ENCODE measurements around the gene ITGA1.

Gene ITGA1

DNA sequence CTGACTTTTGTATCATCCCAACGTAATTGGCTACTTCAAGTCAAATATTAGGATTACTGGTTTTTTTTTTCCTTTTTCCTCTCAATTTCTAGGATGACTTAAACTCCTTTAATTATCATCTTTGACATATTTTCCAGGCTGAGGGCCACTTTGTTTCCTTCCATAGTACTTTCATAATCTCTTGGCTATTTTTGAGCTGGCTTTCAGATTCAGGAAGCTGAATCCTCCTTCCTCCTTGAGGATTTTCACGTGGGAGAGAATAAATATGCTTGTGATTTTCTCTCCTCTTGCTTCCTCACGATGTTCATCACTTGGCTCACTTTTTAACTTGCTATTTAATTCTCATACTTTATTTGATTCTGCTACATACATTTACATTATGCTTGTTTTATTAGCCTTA is 88.1 kb downstream of the ITGA1 start:
- DNase-seq, result no peak

DNA sequence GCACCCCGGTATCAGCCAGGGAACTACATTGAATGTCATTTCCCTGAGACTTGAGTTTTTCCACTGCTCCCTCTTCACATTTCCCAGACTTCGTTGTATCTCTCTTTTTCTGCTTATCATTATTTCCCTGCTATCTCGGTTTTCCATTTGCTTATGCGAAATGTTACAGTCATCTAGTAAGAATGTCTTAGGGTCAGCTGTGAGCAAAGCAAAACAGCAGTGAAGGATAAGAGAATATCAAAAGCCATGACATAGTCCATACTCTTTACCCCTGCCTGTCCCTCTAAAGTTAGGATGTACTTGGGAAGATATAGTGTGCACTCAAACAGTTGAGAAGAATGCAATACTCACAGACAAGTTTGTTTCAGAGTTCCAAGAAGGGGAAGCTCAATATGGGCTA is 88.7 kb downstream of the ITGA1 start:
- no peak for DNase-seq

DNA sequence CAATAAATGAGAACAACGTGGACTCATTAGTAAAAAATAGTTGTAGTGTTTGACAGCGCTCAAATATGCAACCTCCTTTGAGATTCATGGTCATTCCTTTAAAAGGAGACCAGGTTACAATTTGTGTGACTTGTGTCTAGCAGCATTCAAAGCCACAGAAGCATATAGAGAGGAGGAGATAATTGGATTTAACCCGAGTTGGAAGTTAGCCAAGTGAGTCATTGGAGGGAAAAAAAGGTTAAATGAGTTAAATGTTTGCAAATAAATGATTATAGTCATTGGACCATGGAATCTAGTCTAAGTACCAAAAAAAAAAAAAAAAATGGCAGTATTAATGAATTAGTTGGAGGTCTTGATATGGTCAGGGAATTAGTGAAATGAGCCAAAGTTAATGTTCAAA is 90.9 kb downstream of the ITGA1 start:
- DNase-seq, result no peak

GRCh38 chr5:52880541-52880940 is 92.8 kb downstream of the ITGA1 start:
- no peak for DNase-seq

GRCh38 chr5:52881468-52881867 is 93.8 kb downstream of the ITGA1 start:
- DNase-seq, result no peak

GRCh38 chr5:52883110-52883509 is 95.4 kb downstream of the ITGA1 start:
- DNase-seq, result no peak

DNA sequence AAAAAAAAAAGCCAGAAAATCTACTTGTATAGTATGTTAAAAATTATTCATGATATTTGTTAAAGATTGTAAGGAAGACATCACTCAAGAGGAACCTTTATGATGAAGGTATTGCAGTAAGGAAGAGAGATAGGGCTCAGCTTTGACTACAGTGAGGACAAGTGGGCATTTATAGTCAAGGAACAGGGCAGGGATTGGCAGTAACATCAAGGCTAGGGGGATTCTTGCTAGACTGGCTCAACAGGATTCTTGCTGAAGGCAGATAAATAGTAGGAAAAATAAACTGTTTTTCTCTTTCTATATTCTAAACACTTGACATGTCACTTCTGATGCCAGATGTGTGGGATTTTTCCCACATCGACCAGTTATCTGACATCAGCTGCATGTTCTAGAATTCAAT is 96.7 kb downstream of the ITGA1 start:
- no peak for DNase-seq

GRCh38 chr5:52885614-52886013 is 97.9 kb downstream of the ITGA1 start:
- no peak for DNase-seq

GRCh38 chr5:52886206-52886605 is 98.5 kb downstream of the ITGA1 start:
- DNase-seq, result no peak

DNA sequence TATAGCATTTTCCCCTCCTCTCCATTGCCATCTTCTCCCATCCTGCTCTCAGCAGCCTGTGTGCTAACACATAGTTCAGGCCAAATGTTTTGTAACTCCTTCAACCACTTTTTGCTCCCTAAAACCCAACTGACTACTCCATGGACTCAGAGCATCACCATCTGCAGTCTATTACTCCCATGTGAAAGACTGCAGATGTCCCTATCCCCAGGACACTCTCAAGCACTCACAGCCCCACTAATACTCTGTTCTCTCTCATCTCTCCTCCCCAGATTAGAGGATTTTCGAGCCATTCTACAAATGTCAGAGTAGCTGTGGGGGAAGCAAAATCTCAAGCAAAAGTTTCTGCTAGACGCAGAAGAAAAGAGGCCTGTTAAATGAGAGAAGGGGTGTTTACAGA is 99.3 kb downstream of the ITGA1 start:
- no peak for DNase-seq

DNA sequence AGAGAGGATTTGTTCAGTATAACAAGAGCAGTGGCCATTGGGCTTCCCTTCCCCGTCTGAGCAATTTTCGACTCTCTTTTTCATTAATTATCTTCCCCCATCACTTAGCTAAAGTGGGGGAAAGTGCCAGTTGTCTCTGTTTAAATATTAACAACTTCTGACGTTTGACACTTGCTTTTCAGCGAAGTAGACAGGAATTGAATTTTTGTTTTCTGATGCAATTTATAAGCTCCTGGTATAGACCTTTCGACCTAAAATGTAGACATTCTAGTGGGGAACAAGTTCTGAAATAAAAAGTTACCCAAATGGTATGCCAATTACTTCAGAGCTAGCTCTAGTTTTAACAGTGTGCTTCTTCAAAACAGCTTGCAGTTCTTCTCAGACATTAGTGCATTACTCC is 100.6 kb downstream of the ITGA1 start:
- DNase-seq, result no peak

DNA sequence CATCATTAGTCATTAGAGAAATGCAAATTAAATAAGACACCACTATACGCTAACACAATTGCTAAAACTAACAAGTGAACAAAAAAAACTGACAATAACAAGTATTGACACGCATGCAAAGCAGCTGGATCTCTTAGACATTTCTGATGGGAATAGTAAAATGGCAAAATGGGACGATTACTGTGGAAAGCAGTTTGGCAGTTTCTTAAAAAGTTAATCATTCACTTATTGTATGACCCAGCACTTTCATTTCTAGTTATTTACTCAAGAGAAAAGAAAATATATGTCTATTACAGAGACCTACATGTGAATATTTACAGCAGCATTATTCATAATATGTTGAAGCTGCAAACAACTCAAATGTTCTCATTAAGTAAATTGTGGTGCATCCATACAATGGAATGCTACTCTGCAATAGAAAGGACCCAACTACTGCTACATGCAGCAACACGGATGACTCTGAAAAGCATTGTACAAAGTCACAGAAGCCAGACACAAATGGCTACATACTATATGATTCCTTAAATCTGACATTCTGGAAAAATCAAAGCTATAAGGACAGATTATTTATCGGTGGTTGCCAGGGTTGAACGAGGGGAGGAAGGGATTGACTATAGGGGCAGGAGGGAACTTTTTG is 104.6 kb downstream of the ITGA1 start:
- no peak for DNase-seq

DNA sequence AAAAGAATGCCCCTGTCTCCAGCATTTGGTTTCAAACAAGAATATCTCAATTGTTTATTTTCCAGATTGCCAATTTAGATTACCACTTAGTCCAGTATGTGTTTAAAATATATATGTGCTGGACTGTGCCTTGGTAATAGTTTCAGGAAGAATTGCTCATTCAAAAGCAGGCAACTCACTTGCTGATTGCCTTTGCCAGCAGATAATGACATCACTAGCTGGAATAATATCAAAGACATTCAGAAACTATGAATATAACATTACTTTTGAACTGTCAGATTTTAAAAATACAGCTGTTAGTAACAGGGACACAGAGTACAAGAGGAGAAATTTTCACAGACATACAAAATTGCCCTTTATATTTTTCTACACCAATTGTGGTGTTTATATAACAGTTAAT is 105.4 kb downstream of the ITGA1 start:
- no peak for DNase-seq

- DNase-seq, result no peak
Measured at GRCh38 chr5:52893863-52894262, 106.1 kb downstream of the ITGA1 start.

GRCh38 chr5:52894451-52894850 is 106.7 kb downstream of the ITGA1 start:
- no peak for DNase-seq

GRCh38 chr5:52895075-52895474 is 107.4 kb downstream of the ITGA1 start:
- no peak for DNase-seq

DNA sequence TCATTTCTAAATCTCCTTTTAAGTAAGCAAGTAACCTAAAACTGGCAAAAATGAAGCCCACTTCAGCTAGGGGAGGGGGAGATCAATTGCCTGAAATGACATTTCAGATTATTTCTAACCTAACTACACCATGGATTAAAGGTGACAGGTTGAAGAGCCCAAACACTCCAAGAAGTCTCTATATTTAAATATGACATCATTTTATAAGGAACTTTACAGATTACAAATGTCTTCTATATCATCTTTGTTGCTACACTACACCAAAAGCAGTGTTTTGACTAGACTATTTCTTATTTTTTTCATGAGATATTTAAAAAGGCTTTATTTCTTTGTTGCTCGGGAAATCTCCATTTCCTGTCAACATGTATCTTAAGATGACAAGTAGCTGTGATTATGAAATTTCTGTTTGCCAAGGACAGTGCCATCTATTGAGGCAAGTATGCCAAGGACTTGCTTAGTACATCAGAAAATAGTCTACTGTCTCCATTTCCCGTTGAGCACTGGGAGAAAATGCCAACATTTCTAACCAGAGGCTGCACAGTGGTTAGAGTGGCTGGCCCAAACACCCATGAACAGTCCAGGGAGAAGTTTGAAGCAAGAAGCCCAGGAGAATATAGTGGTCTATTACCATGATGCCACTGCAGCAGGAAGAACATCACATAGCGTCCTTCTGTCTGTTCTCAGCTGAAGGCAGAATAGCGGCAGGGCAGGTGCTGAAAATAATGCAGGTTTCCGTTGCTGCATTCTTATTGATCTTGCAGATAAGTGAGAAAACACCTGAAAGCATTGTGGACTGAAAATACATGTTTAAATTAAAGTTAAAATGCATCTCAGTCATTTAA is 108.1 kb downstream of the ITGA1 start:
- no peak for DNase-seq

GRCh38 chr5:52896534-52897237 is 109.0 kb downstream of the ITGA1 start:
- no peak for DNase-seq

GRCh38 chr5:52897238-52897614 is 109.5 kb downstream of the ITGA1 start:
- no peak for DNase-seq

GRCh38 chr5:52898961-52899680 is 111.4 kb downstream of the ITGA1 start:
- DNase-seq, result no peak

- DNase-seq, result no peak
Measured at GRCh38 chr5:52903142-52903541, 115.4 kb downstream of the ITGA1 start.

DNA sequence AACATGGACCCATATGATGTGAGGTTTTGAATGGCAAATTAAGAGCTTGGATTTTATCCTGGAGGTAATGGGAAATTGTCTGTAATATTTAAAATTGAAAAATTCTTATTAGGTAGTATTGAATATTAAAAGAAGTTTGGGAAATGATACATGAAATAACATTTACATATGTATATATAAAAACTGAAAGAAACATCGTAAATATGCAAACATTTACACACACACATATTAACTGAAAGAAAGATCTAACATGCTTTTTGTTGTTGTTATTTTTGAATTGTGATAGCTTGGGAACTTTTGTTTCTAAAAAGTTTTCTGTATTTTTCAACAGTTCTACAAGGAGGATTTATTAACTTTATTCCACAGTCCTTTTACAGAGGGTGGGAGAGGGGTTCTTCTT is 118.6 kb downstream of the ITGA1 start:
- no peak for DNase-seq

DNA sequence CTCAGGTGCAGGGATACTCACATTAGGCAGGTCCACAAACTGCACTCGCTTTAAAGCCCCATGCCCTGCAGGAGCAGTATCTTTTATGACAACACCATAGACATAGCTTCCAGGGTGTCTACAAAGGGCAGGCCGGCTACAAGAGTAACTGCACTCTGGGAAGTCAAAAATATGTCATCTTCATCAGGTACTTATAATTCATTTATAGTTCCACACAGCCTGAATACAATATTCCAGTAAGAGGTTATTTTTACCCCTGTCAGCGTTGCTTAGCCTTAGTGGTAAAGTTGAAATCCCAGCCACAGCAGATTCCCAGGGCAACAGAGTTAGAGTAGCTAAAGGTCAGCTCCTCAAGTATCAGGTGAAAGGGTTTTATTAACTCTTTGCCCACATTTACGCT is 119.1 kb downstream of the ITGA1 start:
- DNase-seq, result no peak
